OCI-LY1 (cell line): ENCODE results near the gene GRIK3.
"Not testable (repeated sequence)": the region's sequence is repeated elsewhere in the genome, so short reads cannot be mapped to it uniquely, and the experiment has no call there.

ENCODE experiments used
- H2AFZ ChIP-seq: fragments of 200-600 bp; sonication (generic), shearing (Covaris generic); 2 replicates; pipeline ENCODE4 v1.6.0; 2014; ENCODE audit warnings: antibody characterized with exemption, mild to moderate bottlenecking, low read length
- H3F3A ChIP-seq: fragments of 200-600 bp; sonication (generic), shearing (Covaris generic); 2 replicates; pipeline ENCODE4 v1.6.0; 2014; ENCODE audit warnings: mild to moderate bottlenecking, antibody characterized with exemption, low read length, moderate library complexity; ENCODE audit not compliant: insufficient read depth
- H3K27ac ChIP-seq: fragments of 200-600 bp; sonication (generic); 2 replicates; pipeline ENCODE4 v1.5.1; 2014; ENCODE audit warnings: low read length, mixed run types, mild to moderate bottlenecking, low read depth; ENCODE audit not compliant: poor library complexity, severe bottlenecking
- H3K27me3 ChIP-seq: fragments of 200-600 bp; sonication (generic); 2 replicates; pipeline ENCODE4 v1.6.0; 2014; ENCODE audit warnings: antibody characterized with exemption, mild to moderate bottlenecking, low read length, moderate library complexity; ENCODE audit not compliant: insufficient read depth
- H3K36me3 ChIP-seq: fragments of 200-600 bp; sonication (generic); 2 replicates; pipeline ENCODE4 v1.6.1; 2014; ENCODE audit warnings: mild to moderate bottlenecking, antibody characterized with exemption, low read length, moderate library complexity, mixed read lengths; ENCODE audit not compliant: insufficient read depth
- H3K4me1 ChIP-seq: fragments of 200-600 bp; sonication (generic); 2 replicates; pipeline ENCODE4 v1.5.1; 2014; ENCODE audit warnings: mild to moderate bottlenecking, low read length, moderate library complexity; ENCODE audit not compliant: insufficient read depth, severe bottlenecking
- H3K4me2 ChIP-seq: fragments of 200-600 bp; sonication (generic), shearing (Covaris generic); 2 replicates; pipeline ENCODE4 v1.6.1; 2014; ENCODE audit warnings: low read length
- H3K4me3 ChIP-seq: fragments of 200-600 bp; sonication (generic); 2 replicates; pipeline ENCODE4 v1.5.1; 2014; ENCODE audit warnings: low read length, low read depth, mild to moderate bottlenecking, mixed read lengths; ENCODE audit not compliant: poor library complexity, severe bottlenecking
- H3K79me2 ChIP-seq: fragments of 200-600 bp; shearing (Covaris generic); 2 replicates; pipeline ENCODE4 v1.6.1; 2016; ENCODE audit warnings: mixed run types, low read length, mixed read lengths; ENCODE audit not compliant: insufficient read depth
- H3K9ac ChIP-seq: fragments of 200-600 bp; sonication (generic), shearing (Covaris generic); 2 replicates; pipeline ENCODE4 v1.6.1; 2014; ENCODE audit warnings: mild to moderate bottlenecking, low read length, mixed read lengths
- H3K9me2 ChIP-seq: fragments of 200-600 bp; sonication (generic), shearing (Covaris generic); 2 replicates; pipeline ENCODE4 v1.6.1; 2014; ENCODE audit warnings: low read depth, mild to moderate bottlenecking, low read length, mixed read lengths
- H3K9me3 ChIP-seq: fragments of 200-600 bp; shearing (Covaris generic); 2 replicates; pipeline ENCODE4 v1.6.1; 2014; ENCODE audit warnings: low read length, mixed read lengths
- H4K20me1 ChIP-seq: fragments of 200-600 bp; sonication (generic), shearing (Covaris generic); 2 replicates; pipeline ENCODE4 v1.6.0; 2016; ENCODE audit warnings: mild to moderate bottlenecking, low read length; ENCODE audit not compliant: insufficient read depth
- EZH2 ChIP-seq: fragments of 200-600 bp; sonication (generic), shearing (Covaris generic); IDR thresholded peaks from 2 replicates; pipeline ENCODE4 v1.8.0; 2017; ENCODE audit warnings: borderline replicate concordance, mixed run types, mild to moderate bottlenecking, antibody characterized with exemption, low read length, moderate library complexity, mixed read lengths
- TF ChIP-seq, protein P1 (sequence below): fragments of 200-600 bp; sonication (generic), shearing (Covaris generic); IDR thresholded peaks from 2 replicates; pipeline ENCODE4 v1.5.1; 2017; ENCODE audit warnings: mild to moderate bottlenecking, antibody characterized with exemption, low read length, moderate library complexity, mixed read lengths

The GRIK3 gene

GRCh38 chr1:36911561-36912364 lies 122.6 kb downstream of the GRIK3 start:
- H3K79me2 ChIP-seq, result no peaks in the 10 kb centered on the region
- H4K20me1 ChIP-seq, result no peaks in the 10 kb centered on the region
- H3K36me3 ChIP-seq, result no peaks in the 10 kb centered on the region
- no peaks in the 10 kb centered on the region for H3K9me3 ChIP-seq
- no peak overlapping the region for H2AFZ ChIP-seq
- no peaks in the 10 kb centered on the region for H3F3A ChIP-seq
- H3K27ac ChIP-seq, result no peak overlapping the region
- H3K4me1 ChIP-seq, result no peaks in the 10 kb centered on the region
- H3K4me3 ChIP-seq, result no peak overlapping the region
- TF ChIP-seq, protein P1, sequence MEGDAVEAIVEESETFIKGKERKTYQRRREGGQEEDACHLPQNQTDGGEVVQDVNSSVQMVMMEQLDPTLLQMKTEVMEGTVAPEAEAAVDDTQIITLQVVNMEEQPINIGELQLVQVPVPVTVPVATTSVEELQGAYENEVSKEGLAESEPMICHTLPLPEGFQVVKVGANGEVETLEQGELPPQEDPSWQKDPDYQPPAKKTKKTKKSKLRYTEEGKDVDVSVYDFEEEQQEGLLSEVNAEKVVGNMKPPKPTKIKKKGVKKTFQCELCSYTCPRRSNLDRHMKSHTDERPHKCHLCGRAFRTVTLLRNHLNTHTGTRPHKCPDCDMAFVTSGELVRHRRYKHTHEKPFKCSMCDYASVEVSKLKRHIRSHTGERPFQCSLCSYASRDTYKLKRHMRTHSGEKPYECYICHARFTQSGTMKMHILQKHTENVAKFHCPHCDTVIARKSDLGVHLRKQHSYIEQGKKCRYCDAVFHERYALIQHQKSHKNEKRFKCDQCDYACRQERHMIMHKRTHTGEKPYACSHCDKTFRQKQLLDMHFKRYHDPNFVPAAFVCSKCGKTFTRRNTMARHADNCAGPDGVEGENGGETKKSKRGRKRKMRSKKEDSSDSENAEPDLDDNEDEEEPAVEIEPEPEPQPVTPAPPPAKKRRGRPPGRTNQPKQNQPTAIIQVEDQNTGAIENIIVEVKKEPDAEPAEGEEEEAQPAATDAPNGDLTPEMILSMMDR, result no peak
- TF ChIP-seq EZH2, result no peak
- H3K9me2 ChIP-seq, result no peaks in the 10 kb centered on the region
- H3K27me3 ChIP-seq, result no peaks in the 10 kb centered on the region
- H3K9ac ChIP-seq, result no peak overlapping the region
- no peak overlapping the region for H3K4me2 ChIP-seq

GRCh38 chr1:36910886-36911540 lies 123.3 kb downstream of the GRIK3 start:
- no peak overlapping the region for H3K4me2 ChIP-seq

GRCh38 chr1:36909946-36910725 lies 124.2 kb downstream of the GRIK3 start:
- Histone ChIP-seq H3K27ac (no peak overlapping the region), H3K4me2 (no peak overlapping the region), H3K27me3 (no peaks in the 10 kb centered on the region), H3K36me3 (no peaks in the 10 kb centered on the region), H3F3A (no peaks in the 10 kb centered on the region), H3K4me1 (no peaks in the 10 kb centered on the region), H3K79me2 (no peaks in the 10 kb centered on the region), H2AFZ (no peak overlapping the region), H3K9me2 (no peaks in the 10 kb centered on the region), H3K9ac (no peak overlapping the region), H3K9me3 (no peaks in the 10 kb centered on the region), H3K4me3 (no peak overlapping the region), H4K20me1 (no peaks in the 10 kb centered on the region)
- no peak for TF ChIP-seq EZH2
- TF ChIP-seq, protein P1, result no peak

More at GRCh38 chr1:36910886-36911540, 123.3 kb downstream of the GRIK3 start:
- Histone ChIP-seq H2AFZ (no peak overlapping the region), H3K27me3 (no peaks in the 10 kb centered on the region), H3F3A (no peaks in the 10 kb centered on the region), H3K4me1 (no peaks in the 10 kb centered on the region), H3K79me2 (no peaks in the 10 kb centered on the region), H3K36me3 (no peaks in the 10 kb centered on the region), H3K9me3 (no peaks in the 10 kb centered on the region), H3K9ac (no peak overlapping the region), H3K9me2 (no peaks in the 10 kb centered on the region), H4K20me1 (no peaks in the 10 kb centered on the region), H3K27ac (no peak overlapping the region), H3K4me3 (no peak overlapping the region)
- TF ChIP-seq, protein P1, result no peak
- TF ChIP-seq EZH2, result no peak

DNA sequence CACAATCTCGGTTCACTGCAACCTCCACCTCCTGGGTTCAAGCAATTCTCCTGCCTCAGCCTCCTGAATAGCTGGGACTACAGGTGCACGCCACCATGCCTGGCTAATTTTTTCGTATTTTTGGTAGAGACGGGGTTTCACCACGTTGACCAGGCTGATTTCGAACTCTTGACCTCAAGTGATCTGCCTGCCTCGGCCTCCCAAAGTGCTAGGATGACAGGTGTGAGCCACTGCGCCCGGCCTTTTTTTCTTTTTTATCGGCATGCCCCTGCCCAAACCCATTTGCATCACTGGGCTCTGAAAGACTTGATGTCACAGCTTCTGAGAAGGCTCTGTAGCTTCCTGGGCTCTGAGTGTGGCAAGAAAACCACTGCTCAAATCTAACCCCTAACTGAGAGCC lies 125.0 kb downstream of the GRIK3 start:
- H3K4me3 ChIP-seq, H3K27me3 ChIP-seq, H3K27ac ChIP-seq, H3K9ac ChIP-seq, H3F3A ChIP-seq, H3K9me3 ChIP-seq, H3K4me1 ChIP-seq, H3K9me2 ChIP-seq, H3K4me2 ChIP-seq, H4K20me1 ChIP-seq, H3K36me3 ChIP-seq, H3K79me2 ChIP-seq, H2AFZ ChIP-seq: not testable (repeated sequence)
